ENCODE results near the gene ARHGAP22.
A peak's percentile ranks its signal among the peaks of the same experiment; 100 is the strongest.

ARHGAP22 gene

GRCh38 chr10:48495282-48496045 lies 109.4 kb downstream of the ARHGAP22 start:
- no peak for DNase-seq

- DNase-seq, result no peak
Measured at GRCh38 chr10:48494611-48495010, 110.3 kb downstream of the ARHGAP22 start.

- no peak for DNase-seq
Measured at GRCh38 chr10:48494073-48494472, 110.8 kb downstream of the ARHGAP22 start.

- no peak for DNase-seq
Measured at GRCh38 chr10:48493083-48493871, 111.6 kb downstream of the ARHGAP22 start.

GRCh38 chr10:48492201-48492600 lies 112.7 kb downstream of the ARHGAP22 start:
- DNase-seq, result no peak

GRCh38 chr10:48491392-48492139 lies 113.3 kb downstream of the ARHGAP22 start:
- no peak for DNase-seq

GRCh38 chr10:48490946-48491345 lies 113.9 kb downstream of the ARHGAP22 start:
- DNase-seq, result no peak

GRCh38 chr10:48490571-48490940 lies 114.3 kb downstream of the ARHGAP22 start:
- DNase-seq, result no peak

GRCh38 chr10:48489099-48489498 lies 115.8 kb downstream of the ARHGAP22 start:
- no peak for DNase-seq

- DNase-seq, result no peak
Measured at GRCh38 chr10:48487244-48487643, 117.6 kb downstream of the ARHGAP22 start.

- no peak for DNase-seq
Measured at GRCh38 chr10:48485711-48486110, 119.2 kb downstream of the ARHGAP22 start.

- DNase-seq, result no peak
Measured at GRCh38 chr10:48484911-48485310, 120.0 kb downstream of the ARHGAP22 start.

GRCh38 chr10:48482207-48482606 lies 122.7 kb downstream of the ARHGAP22 start:
- no peak for DNase-seq

GRCh38 chr10:48481385-48481784 lies 123.5 kb downstream of the ARHGAP22 start:
- no peak for DNase-seq

GRCh38 chr10:48480397-48481374 lies 124.2 kb downstream of the ARHGAP22 start:
- no peak for DNase-seq

GRCh38 chr10:48478980-48479811 lies 125.7 kb downstream of the ARHGAP22 start:
- peak; percentile 2 for DNase-seq

GRCh38 chr10:48478469-48478868 lies 126.4 kb downstream of the ARHGAP22 start:
- no peak for DNase-seq

- no peak for DNase-seq
Measured at GRCh38 chr10:48477616-48478015, 127.3 kb downstream of the ARHGAP22 start.

- no peak for DNase-seq
Measured at GRCh38 chr10:48477141-48477540, 127.7 kb downstream of the ARHGAP22 start.

GRCh38 chr10:48476279-48476982 lies 128.4 kb downstream of the ARHGAP22 start:
- DNase-seq, result no peak

- DNase-seq, result no peak
Measured at GRCh38 chr10:48475943-48476278, 129.0 kb downstream of the ARHGAP22 start.

All from SIG-M5 (cell line).